ENCODE measurements around the gene SH3BP4.

DNA sequence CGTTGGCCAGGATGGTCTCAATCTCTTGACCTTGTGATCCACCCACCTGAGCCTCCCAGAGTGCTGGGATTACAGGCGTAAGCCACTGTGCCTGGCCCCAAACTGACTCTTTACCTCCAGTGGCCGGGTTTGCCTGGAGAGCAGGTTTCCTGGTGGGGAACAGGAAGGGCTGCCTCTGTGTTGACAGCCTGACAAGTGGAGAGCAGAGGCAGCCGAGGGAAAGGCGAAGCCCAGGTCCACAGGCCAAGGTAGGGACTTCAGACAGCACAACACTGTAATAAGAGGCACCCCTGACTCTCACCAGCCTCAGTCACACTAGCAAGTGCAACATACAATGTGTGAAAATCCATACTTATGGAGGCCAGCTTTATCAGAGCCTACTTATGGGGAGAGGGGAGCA lies 16.5 kb upstream of the SH3BP4 start:
- TF ChIP-seq, protein P1, sequence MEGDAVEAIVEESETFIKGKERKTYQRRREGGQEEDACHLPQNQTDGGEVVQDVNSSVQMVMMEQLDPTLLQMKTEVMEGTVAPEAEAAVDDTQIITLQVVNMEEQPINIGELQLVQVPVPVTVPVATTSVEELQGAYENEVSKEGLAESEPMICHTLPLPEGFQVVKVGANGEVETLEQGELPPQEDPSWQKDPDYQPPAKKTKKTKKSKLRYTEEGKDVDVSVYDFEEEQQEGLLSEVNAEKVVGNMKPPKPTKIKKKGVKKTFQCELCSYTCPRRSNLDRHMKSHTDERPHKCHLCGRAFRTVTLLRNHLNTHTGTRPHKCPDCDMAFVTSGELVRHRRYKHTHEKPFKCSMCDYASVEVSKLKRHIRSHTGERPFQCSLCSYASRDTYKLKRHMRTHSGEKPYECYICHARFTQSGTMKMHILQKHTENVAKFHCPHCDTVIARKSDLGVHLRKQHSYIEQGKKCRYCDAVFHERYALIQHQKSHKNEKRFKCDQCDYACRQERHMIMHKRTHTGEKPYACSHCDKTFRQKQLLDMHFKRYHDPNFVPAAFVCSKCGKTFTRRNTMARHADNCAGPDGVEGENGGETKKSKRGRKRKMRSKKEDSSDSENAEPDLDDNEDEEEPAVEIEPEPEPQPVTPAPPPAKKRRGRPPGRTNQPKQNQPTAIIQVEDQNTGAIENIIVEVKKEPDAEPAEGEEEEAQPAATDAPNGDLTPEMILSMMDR (conservative IDR thresholded peaks at IDR 0.05 in 1 of 2, IDR thresholded peaks at IDR 0.05 in 1 of 2; ENCODE audit: extremely low read depth in 1 of 2, insufficient read depth in 1 of 2, low read depth in 1 of 2, low read length in 2 of 2), result no peak
- TF ChIP-seq EZH2 (IDR thresholded peaks at IDR 0.05; ENCODE audit: borderline replicate concordance, low read length), result no peak

All from mammary epithelial cell (primary cell).